Activated CD4-positive, CD25-positive, alpha-beta regulatory T cell (primary cell): ENCODE results near the gene SIDT2.
"Not testable (repeated sequence)": the region's sequence is repeated elsewhere in the genome, so short reads cannot be mapped to it uniquely, and the experiment has no call there.

Experiments
- DNase-seq, 4 experiments: peaks; one replicate each; lab custom pipeline; 2025; lab: John Stamatoyannopoulos, UW

SIDT2 gene

DNA sequence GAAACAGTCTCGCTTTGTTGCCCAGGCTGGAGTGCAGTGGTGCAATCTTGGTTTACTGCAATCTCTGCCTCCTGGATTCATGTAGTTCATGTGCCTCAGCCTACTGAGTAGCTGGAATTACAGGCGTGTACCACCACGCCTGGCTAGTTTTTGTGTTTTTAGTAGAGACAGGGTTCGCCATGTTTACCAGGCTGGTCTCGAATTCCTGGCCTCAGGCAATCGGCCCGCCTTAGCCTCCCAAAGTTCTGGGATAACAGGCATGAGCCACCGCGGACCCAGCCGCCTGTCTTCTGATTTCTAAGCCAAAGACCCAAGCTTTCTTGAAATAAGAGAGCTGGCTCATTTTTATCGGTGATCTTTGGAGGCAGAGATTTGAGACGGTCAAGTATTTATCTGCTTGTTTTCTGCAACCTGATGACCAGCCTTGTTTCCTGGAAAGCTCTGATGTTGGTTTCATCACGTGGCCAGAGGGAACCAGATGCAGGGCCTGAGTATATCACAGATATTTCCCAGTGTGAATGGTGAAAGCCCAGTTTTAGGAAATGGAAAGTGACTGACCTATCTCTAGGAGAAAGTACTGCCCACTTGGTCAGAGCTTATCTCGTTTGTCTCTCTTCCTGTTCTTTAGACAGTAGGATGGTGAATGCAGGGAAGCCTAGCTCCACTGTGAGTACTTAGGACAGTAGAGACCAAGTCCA lies 5.7 kb upstream of the SIDT2 start:
- no peak for DNase-seq

DNA sequence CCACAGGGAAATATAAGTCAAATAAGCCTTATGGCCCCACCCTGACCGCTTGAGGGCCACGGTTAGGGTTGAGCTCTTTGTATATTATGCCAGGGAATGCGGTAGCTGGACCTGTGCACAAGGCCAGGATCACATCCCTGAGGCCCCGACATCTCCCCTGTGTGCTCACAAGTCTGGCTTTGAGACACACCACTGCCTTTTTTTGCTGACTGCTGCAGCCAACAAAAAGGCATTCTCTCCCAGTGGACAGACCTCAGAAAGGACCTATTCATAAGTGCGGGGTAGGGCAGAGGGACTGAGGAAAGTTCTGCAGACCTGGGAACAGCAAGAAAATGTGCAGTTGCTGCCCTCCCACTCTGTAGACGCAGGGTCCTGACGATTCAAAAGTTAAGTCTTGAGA lies 3.4 kb upstream of the SIDT2 start:
- no peak for DNase-seq

DNA sequence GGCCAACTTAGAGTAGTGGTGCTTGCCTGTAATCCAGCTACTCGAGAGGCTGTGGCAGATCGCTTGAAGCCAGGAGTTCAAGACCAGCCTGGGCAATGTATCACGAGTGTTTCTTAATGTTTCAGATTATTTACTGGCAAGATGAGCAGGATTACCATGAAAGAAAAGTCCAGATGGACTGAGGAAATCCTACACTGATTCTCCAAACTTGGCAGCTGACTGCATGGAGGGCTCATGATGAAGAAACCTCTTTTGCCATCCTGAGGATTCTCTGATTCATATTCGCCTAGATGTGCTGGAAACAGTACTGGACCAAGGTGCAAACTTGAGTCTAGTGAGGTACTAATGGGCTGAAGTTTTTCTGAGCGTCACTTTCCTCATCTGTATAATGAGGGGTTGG lies 2.8 kb upstream of the SIDT2 start:
- no peak for DNase-seq

DNA sequence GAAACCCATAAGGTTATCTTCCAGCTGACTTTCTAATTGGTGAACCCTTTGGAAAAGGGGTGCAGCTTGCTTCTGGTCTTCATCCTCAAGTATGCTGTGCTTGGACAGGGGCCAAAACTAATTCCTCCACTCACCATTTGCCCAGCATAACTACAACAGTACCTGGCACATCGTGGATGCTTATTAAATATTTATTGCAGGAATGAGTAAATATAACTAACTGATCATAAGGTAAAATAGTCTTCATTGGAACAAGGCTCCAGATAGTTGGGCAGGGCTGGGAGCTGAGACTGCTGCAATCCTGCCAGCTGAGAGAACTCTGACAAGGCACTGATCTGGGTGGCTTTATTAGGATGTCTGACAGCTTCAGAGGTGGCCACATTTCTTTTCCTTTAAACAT lies 2.4 kb upstream of the SIDT2 start:
- DNase-seq = no peak

DNA sequence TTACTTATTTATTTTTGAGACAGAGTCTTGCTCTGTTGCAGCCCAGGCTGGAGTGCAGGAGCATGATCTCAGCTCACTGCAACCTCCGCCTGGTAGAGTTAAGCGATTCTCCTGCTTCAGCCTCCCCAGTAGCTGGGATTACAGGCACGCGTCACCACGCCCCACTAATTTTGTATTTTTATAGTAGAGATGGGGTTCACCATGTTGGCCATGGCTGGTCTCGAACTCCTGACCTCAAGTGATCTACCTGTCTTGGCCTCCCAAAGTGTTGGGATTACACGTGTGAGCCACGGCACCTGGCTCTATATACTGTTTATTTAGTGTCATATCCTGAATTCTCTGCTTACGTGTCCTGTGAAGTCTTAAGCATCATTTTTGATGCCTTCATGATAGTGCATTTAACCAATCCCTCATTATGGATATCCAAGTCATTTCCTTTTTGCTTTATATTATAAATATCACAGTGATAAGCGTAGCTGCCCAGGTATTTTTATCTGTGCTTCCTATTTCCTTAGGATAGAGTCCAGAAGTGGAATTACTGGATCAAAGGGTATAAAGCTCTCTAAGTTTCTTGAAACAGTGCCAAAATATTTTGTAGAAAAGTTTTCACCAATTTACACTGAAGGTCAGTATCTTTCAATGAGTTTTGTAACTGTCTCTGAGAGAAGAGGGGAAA lies 871 bp upstream of the SIDT2 start:
- no peak for DNase-seq

DNA sequence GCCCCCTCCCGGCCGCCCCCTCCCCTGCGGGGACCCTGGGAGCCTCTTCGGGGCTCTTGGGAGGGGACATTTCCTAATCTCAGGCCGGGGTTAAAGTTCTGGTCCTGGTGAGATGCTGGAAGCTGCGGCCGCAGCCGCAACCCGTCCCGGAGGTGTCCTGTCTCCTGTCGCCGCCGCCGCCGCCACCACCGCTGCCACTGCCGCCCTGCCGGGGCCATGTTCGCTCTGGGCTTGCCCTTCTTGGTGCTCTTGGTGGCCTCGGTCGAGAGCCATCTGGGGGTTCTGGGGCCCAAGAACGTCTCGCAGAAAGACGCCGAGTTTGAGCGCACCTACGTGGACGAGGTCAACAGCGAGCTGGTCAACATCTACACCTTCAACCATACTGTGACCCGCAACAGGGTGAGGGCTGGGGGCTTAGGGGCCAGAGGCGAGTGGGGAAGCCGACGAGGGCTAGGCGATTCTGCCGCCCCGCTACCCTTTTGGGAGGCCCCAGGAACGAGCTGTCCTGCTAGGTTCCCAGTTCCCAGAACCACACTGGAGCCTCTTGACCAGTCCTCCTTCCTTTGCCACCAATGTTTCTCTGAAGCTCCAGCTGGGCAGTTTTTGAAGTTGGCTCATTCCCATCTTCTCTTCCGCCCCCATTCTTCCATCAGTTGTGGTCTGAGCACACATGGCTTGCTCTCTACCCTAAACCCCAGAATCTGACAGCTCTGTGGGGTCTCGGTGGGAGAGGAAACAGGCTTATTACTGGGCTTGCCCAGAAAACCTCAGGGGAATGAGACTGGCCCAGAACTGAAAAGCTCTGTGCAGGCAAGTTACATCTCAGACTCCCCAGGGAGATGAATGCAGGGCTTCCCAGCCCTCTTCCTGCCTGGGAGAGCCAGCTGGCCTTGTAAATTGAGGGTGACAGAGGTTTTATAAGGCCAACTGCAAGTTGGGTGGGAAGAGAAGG lies 781 bp downstream of the SIDT2 start:
- DNase-seq = peak in 2 of 4 experiments; percentile 18 to 24

DNA sequence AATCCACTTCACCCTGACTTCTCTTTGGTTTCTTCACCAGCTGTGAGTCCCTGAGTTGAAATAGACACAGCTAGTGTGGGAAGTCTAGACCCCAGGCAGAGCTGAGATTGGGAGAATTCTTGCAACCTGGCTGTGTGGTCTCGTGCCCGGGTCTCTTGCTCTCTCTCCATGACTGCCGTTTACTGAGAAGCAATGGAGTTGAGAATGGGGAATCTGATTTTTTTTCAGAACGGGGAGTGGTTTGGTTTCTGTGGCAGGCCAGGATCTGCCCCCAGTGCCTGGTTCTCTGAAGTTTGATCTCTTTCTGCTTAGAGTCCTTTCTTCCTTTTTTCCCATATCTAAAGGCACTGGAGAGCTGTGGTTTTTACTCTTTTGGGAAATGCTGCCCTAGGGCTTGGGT lies 1.5 kb downstream of the SIDT2 start:
- no peak for DNase-seq

DNA sequence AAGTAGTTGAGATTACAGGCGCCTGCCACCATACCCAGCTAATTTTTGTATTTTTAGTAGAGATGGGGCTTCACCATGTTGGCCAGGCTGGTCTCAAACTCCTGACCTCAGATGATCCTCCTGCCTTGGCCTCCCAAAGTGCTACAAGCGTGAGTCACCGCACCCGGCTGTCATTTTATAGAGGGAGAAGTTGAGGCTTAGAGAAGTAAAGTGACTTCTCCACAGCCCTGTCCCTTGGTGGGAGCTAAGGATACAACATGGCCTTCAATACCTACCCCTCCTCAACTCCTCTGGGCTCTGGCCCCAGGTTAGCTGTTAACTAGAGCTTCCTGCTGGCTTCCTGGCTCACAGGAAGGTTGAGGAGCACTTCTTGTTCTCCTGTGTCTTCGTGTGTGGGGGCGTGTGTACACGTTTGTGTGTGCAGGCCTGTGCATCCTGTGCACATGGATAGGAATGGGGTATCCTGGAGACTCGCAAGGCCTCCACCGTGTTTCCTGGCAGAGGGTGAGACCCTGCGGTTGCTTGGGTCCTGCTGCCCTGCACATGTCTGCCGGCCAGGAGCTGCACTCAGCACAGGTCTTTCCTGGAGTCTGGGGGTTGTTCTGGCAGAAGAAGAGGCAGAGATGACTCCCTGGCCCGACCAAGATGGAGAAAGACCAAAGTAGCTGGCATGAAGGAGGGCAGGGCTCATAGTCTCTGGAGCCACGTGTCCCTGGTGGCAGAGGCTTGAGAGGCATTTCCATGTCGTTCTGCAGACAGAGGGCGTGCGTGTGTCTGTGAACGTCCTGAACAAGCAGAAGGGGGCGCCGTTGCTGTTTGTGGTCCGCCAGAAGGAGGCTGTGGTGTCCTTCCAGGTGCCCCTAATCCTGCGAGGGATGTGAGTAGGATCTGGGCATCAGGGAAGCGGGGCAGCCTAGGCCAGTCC lies 2.4 kb downstream of the SIDT2 start:
- peak in 3 of 4 experiments; percentile 18 to 37 (median 26) for DNase-seq

DNA sequence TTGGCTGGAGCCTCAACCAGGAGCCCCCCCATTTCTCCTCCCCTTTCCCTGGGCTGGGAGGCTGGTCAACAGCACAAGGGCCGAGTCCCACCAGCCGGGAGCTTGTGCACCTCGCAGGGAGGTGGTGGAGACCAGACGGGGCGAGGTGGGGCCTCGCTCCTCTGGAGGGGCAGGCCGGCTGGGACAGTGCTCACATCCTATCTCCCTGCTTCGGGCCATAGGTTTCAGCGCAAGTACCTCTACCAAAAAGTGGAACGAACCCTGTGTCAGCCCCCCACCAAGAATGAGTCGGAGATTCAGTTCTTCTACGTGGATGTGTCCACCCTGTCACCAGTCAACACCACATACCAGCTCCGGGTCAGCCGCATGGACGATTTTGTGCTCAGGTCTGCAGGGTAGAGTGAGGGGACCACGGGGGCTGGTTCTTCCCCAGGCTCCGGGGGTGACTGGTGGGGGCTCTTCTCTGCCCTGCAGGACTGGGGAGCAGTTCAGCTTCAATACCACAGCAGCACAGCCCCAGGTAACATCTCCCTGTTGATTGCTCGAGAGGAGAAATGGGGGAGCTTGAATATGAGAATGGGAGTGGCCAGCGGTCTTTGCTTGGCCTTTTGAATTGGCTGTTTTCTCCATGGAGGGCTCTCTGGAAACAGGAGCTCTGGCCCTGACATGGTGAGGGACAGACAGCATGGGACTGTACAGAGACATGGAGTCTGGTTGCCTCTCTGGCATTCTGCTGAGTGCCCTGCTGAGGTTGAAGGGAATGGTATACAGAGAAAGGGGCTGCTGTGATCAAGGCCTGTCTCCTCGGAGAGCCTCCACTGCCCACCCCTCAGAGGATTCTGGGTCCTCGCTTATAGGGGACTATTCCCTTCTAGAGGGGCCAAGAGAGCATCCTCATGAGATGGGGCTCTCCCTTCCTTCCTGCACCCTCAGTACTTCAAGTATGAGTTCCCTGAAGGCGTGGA lies 3.3 kb downstream of the SIDT2 start:
- DNase-seq = no peak

DNA sequence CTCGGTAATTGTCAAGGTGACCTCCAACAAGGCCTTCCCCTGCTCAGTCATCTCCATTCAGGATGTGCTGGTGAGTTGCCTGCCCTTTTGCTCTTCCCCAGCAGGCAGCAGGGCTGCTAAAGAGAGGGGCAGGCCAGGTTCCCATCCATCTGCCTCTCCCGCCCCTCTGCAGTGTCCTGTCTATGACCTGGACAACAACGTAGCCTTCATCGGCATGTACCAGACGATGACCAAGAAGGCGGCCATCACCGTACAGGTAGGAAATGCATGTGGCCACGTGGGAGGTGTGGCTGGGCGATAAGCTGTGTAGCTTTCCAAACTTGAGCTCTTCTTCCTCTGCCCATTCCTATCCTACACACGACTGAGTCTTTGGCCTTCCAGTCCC lies 4.0 kb downstream of the SIDT2 start:
- DNase-seq = no peak

DNA sequence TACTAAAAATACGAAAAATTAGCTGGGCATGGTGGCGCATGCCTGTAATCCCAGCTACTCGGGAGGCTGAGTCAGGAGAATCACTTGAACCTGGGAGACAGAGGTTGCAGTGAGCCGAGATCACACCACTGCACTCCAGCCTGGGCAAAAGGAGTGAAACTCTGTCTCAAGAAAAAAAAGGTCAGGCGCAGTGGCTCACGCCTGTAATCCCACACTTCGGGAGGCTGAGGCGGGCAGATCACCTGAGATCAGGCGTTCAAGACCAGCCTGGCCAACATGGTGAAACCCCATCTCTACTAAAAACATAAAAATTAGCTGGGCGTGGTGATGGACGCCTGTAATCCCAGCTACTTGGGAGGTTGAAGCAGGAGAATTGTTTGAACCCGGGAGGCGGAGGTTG lies 4.6 kb downstream of the SIDT2 start:
- DNase-seq = not testable (repeated sequence)

DNA sequence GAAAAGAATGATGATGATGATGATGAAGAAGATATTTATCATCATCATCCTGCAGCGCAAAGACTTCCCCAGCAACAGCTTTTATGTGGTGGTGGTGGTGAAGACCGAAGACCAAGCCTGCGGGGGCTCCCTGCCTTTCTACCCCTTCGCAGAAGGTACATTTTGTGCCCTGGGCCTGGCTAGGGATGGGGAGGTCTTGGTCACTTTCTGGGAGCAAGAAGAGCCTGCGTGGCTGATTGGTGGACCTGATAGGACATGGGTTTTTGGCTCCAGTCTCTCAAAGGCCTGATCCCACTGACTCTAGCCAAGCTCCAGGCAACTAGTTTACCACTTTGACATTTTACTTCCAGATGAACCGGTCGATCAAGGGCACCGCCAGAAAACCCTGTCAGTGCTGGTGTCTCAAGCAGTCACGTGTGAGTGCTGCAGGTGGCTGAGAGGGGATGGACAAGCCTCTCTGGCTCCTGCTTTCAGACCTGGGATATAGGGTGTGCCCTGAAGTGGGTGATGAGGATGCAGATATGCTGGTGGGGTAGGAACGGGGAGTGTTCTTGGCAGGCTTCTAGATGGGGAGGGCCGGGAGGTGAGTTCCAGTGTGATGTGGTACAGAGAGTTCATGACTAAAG lies 5.3 kb downstream of the SIDT2 start:
- no peak for DNase-seq

DNA sequence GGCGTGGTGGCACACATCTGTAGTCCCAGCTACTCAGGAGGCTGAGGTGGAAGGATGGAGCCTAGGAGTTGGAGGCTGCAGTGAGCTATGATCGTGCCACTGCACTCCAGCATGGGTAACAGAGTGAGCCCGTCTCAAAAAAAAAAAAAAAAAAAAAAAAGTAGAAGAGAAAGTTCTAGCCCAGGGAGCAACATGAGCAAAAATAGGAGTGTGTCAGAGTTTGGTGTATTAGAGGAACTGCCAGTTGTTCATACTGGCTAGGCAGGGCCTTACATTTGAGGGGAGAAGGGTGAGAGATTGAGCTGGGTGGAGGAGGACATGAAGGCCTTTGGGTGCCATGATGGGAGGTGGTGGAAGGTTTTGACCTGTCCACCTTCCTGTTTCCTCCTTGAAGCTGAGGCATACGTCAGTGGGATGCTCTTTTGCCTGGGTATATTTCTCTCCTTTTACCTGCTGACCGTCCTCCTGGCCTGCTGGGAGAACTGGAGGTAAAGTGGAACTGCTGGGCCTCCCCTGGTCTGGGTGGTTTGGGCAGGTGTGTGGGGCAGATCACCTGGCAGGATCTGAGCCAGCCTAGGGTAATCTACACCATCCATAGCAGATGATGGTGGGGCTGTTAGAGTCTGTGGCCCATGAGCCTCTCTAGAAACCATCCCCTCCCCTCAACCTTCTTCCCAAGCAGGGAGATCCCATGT lies 7.3 kb downstream of the SIDT2 start:
- DNase-seq = no peak

DNA sequence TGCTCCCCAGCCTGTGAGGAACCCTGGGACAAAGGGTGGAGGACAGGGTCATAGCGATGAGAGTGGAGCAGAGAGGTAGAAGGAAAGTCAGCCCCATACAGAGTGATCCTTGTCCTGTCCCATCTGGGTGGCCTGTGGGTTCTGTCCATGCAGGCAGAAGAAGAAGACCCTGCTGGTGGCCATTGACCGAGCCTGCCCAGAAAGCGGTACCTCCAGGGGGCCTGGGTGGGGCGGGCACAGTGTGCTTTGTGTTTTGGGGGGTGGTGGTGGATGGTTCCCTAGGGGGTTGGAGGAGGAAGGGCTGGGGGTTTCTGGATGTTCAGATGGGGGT lies 7.9 kb downstream of the SIDT2 start:
- DNase-seq = no peak

DNA sequence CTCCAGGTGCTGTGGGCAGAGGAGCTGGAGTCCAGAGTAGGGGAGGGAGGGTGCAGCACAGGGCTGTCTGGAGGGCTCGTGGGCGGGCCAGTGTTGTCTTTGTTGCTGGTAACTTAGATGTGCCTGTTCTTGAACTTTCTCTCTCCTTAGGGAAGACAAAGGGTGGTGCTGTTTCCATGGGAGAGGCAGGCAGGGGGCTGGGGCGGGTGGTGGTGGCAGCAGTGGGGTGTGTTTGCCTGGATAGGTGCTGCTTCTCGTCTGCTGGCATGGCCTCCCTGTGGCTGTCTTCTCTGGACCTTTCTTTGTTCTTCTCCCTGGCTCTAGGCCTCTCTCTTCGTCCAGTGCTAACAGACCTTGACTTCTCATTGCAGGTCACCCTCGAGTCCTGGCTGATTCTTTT lies 8.5 kb downstream of the SIDT2 start:
- DNase-seq = no peak

DNA sequence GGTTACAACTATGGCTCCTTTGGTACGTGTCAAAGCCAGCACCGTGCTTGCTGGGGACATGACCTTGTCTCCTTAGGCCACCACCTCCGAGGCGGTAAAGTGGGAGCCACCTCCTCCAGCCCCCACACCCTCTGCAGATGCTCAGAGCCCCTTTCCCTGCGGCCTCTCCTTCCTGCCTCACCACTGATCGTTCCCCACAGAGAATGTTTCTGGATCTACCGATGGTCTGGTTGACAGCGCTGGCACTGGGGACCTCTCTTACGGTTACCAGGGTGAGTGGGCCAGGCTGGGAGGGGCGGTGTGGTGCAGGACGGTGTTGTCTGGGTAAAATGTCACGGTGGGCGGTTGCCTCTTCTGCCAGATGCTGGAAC lies 8.9 kb downstream of the SIDT2 start:
- DNase-seq = no peak

DNA sequence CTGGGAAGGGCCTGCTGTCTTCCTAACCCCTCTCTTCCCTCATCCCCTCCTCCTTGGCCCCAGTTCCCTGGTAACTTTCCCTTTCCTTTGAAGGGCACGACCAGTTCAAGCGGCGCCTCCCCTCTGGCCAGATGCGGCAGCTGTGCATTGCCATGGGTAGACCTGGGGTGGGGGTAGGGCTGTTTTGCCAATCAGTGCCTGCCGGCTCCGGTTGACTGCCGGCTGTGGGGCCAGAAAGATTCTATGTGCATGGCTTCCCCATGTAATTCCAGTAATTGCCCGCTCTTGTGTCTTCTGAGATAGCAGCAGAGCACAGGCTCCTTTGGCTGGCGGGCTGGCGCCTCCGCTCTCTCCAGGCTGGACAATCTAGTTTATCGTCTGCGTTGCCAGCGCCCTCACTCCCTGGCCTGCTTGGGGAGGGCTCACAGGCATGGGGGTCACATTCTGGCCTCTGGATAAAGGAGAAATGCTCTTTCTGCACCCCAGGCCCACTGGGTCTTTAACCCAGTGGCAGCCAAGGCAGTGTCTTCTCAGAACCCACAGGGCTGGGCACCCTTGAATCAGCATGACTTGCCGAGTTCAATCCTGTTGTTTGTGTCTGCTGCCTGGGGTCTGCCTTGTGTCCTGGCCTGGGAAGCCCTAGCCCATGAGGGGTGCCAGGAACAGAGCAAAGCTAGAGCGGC lies 9.4 kb downstream of the SIDT2 start:
- DNase-seq = no peak

DNA sequence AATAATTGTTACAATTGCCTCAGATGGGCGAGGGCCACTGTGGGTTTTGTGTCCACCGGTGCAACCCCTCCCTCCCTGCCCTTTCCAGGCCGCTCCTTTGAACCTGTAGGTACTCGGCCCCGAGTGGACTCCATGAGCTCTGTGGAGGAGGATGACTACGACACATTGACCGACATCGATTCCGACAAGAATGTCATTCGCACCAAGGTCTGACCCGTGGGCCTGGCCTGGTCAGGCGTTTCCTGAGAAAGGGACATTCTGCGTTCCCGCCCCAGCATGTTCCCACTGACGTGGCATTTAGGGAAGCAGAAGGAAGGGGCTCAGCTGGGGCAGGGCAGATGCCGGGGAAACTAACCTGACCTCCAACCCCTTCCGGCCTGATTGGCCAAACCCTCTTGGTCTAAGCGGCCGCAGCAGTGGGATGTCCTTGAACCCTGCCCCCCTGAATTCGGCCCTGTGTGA lies 10.1 kb downstream of the SIDT2 start:
- DNase-seq = no peak
